H1 (cell line): ENCODE data around the gene SERTAD2. TPM values are rescaled to one million over a fixed set of nuclear protein-coding genes. Genes with fewer than 3 reads are reported as not detected.

Experiments
- CTCF ChIA-PET: fragments of 300-600 bp; sonication (Branson Sonifier 250); formaldehyde crosslinking; loops from one replicate; lab custom pipeline; 2021; ENCODE audit not compliant: partially characterized antibody; lab: Charles Lee
- POLR2A ChIA-PET: fragments of 300-600 bp; sonication (Branson Sonifier 250); formaldehyde crosslinking; loops from one replicate; lab custom pipeline; 2021; ENCODE audit warnings: inconsistent platforms; ENCODE audit not compliant: partially characterized antibody; lab: Charles Lee
- DNase-seq, 2 experiments: peaks; one replicate each; pipeline versions ENCODE4 v3.0.0 to v3.0.0-alpha.2; 2010 to 2022; ENCODE audit warnings: low spot score in 2 of 2, low read depth in 1 of 2, mixed read lengths in 1 of 2
- FAIRE-seq: peaks from 2 replicates; lab custom pipeline; 2011; peaks lifted over from hg19 to GRCh38; lab: Jason Lieb, UNC
- H2AFZ ChIP-seq: 2 replicates; pipeline ENCODE4 v1.8.1; 2012; ENCODE audit warnings: low read length, inconsistent platforms
- H2AK5ac ChIP-seq: 2 replicates; pipeline ENCODE4 v1.6.1; 2013; ENCODE audit warnings: low read depth, low read length
- H2BK120ac ChIP-seq: replicated peaks from 2 replicates; pipeline ENCODE3; 2013; ENCODE audit warnings: low read depth, low read length, inconsistent platforms
- H2BK12ac ChIP-seq: 2 replicates; pipeline ENCODE4 v1.6.1; 2013; ENCODE audit warnings: low read depth, low read length
- H2BK15ac ChIP-seq: 2 replicates; pipeline ENCODE4 v1.6.1; 2013; ENCODE audit warnings: low read length
- H2BK20ac ChIP-seq: 2 replicates; pipeline ENCODE4 v1.6.1; 2013; ENCODE audit warnings: low read length
- H2BK5ac ChIP-seq: 2 replicates; pipeline ENCODE4 v1.6.1; 2013; ENCODE audit warnings: low read depth, low read length
- H3K14ac ChIP-seq: 2 replicates; pipeline ENCODE4 v1.6.1; 2013; ENCODE audit warnings: inconsistent platforms; ENCODE audit not compliant: insufficient read length
- H3K18ac ChIP-seq: 2 replicates; pipeline ENCODE4 v1.6.1; 2013; ENCODE audit warnings: low read length; ENCODE audit errors: extremely low read depth
- H3K23ac ChIP-seq: 2 replicates; pipeline ENCODE4 v1.6.1; 2013; ENCODE audit warnings: inconsistent platforms; ENCODE audit not compliant: insufficient read length
- H3K23me2 ChIP-seq: 2 replicates; pipeline ENCODE4 v1.6.1; 2013; ENCODE audit warnings: low read depth, low read length
- H3K27ac ChIP-seq: 2 replicates; pipeline ENCODE4 v1.6.1; 2011; ENCODE audit warnings: low read depth, low read length, inconsistent platforms
- H3K27me3 ChIP-seq, 4 experiments: replicated peaks in 1 of 4; 1 replicate in 1 of 4; 2 replicates in 3 of 4; pipeline versions ENCODE4 v1.6.1 to v1.8.1; 2011 to 2013; ENCODE audit warnings: low read length in 3 of 4, mild to moderate bottlenecking in 3 of 4, inconsistent platforms in 2 of 4, mixed read lengths in 2 of 4, moderate library complexity in 1 of 4; ENCODE audit not compliant: control insufficient read depth in 3 of 4, insufficient read depth in 3 of 4; ENCODE audit errors: extremely low read depth in 1 of 4
- H3K36me3 ChIP-seq, 4 experiments: 2 replicates each; pipeline versions ENCODE4 v1.6.1 to v1.8.1; 2011 to 2013; ENCODE audit warnings: mild to moderate bottlenecking in 4 of 4, low read length in 3 of 4, moderate library complexity in 2 of 4, control low read depth in 1 of 4, inconsistent platforms in 1 of 4; ENCODE audit not compliant: insufficient read depth in 4 of 4, control insufficient read depth in 2 of 4
- H3K4ac ChIP-seq: replicated peaks from 2 replicates; pipeline ENCODE3; 2013; ENCODE audit warnings: low read length, low read depth, mixed read lengths, inconsistent platforms; ENCODE audit not compliant: insufficient read length
- H3K4me1 ChIP-seq, 4 experiments: replicated peaks in 1 of 4; 1 replicate in 1 of 4; 2 replicates in 3 of 4; pipeline versions ENCODE4 v1.6.1 to v1.8.1; 2011 to 2013; ENCODE audit warnings: low read length in 3 of 4, inconsistent platforms in 2 of 4, mixed read lengths in 1 of 4; ENCODE audit not compliant: insufficient read depth in 4 of 4, control insufficient read depth in 3 of 4
- H3K4me2 ChIP-seq, 2 experiments: 2 replicates each; pipeline versions ENCODE4 v1.6.1 to v1.8.1; 2011 to 2013; ENCODE audit warnings: low read depth in 2 of 2, low read length in 2 of 2, control low read depth in 1 of 2, inconsistent platforms in 1 of 2, mild to moderate bottlenecking in 1 of 2; ENCODE audit not compliant: insufficient read depth in 1 of 2
- H3K4me3 ChIP-seq, 4 experiments: fragments of 200-600, 300-600 bp in 1 of 4; sonication (generic), shearing (Covaris generic), sonication (Bioruptor Twin) in 1 of 4; 2 replicates each; pipeline versions ENCODE4 v1.5.1 to v1.8.1; 2011 to 2016; ENCODE audit warnings: low read length in 4 of 4, low read depth in 3 of 4, control low read depth in 2 of 4, inconsistent platforms in 2 of 4, mild to moderate bottlenecking in 2 of 4, mixed read lengths in 1 of 4, moderate library complexity in 1 of 4; ENCODE audit not compliant: insufficient read depth in 2 of 4; ENCODE audit errors: extremely low read depth in 1 of 4
- H3K56ac ChIP-seq: replicated peaks from 2 replicates; pipeline ENCODE3; 2013; ENCODE audit warnings: low read depth, mild to moderate bottlenecking, mixed read lengths, low read length, inconsistent platforms; ENCODE audit not compliant: insufficient read length
- H3K79me1 ChIP-seq: 2 replicates; pipeline ENCODE4 v1.6.1; 2013; ENCODE audit warnings: low read depth, low read length, control low read depth
- H3K79me2 ChIP-seq, 2 experiments: 2 replicates each; pipeline versions ENCODE4 v1.6.1 to v1.8.1; 2012 to 2013; ENCODE audit warnings: low read length in 2 of 2, mild to moderate bottlenecking in 2 of 2, inconsistent platforms in 1 of 2; ENCODE audit not compliant: insufficient read depth in 2 of 2, control insufficient read depth in 1 of 2
- H3K9ac ChIP-seq, 4 experiments: replicated peaks in 1 of 4; 1 replicate in 1 of 4; 2 replicates in 3 of 4; pipeline versions ENCODE4 v1.6.1 to v1.8.1; 2011 to 2013; ENCODE audit warnings: low read depth in 3 of 4, low read length in 3 of 4, control low read depth in 2 of 4, mild to moderate bottlenecking in 2 of 4, moderate library complexity in 2 of 4, inconsistent platforms in 1 of 4; ENCODE audit errors: extremely low read depth in 1 of 4
- H3K9me3 ChIP-seq, 2 experiments: 2 replicates each; pipeline versions ENCODE4 v1.6.1 to v1.8.1; 2012 to 2013; ENCODE audit warnings: mild to moderate bottlenecking in 2 of 2, moderate library complexity in 2 of 2, control low read depth in 1 of 2, inconsistent platforms in 1 of 2, low read depth in 1 of 2, low read length in 1 of 2, mixed read lengths in 1 of 2; ENCODE audit not compliant: insufficient read depth in 2 of 2
- H4K20me1 ChIP-seq, 2 experiments: replicated peaks in 1 of 2; 2 replicates each; pipeline versions ENCODE3 to v1.8.1; 2011 to 2013; ENCODE audit warnings: inconsistent platforms in 2 of 2, low read length in 2 of 2, mild to moderate bottlenecking in 1 of 2; ENCODE audit not compliant: insufficient read depth in 2 of 2, control insufficient read depth in 1 of 2
- H4K5ac ChIP-seq: 2 replicates; pipeline ENCODE4 v1.6.1; 2013; ENCODE audit warnings: low read length, low read depth, mixed read lengths, inconsistent platforms; ENCODE audit not compliant: insufficient read length
- H4K8ac ChIP-seq: 2 replicates; pipeline ENCODE4 v1.8.0; 2013; ENCODE audit warnings: mild to moderate bottlenecking, moderate library complexity, low read length, inconsistent platforms; ENCODE audit not compliant: insufficient read depth; ENCODE audit errors: extremely low read depth
- H4K91ac ChIP-seq: replicated peaks from 2 replicates; pipeline ENCODE3; 2013; ENCODE audit warnings: low read length, mixed read lengths, inconsistent platforms; ENCODE audit not compliant: insufficient read length
- RAD21 ChIP-seq, 2 experiments: IDR thresholded peaks in 1 of 2; conservative IDR thresholded peaks in 1 of 2; 2 replicates each; pipeline ENCODE4 v1.6.1; 2011; ENCODE audit warnings: low read depth in 2 of 2, low read length in 2 of 2, improper control_type of control experiment in 1 of 2, inconsistent platforms in 1 of 2, mild to moderate bottlenecking in 1 of 2, moderate library complexity in 1 of 2
- SP1 ChIP-seq: IDR thresholded peaks from 2 replicates; pipeline ENCODE4 v1.6.1; 2011; ENCODE audit warnings: low read depth, low read length
- WGBS, 2 experiments: shearing (Covaris generic) in 1 of 2; methylation state at CpG; one replicate each; pipeline versions ENCODE4 v1.1.6 to v1.1.7; 2013 to 2015; ENCODE audit warnings: low lambda C conversion rate in 2 of 2, mixed read lengths in 2 of 2, inconsistent platforms in 1 of 2, low coverage in 1 of 2, missing lambda C conversion rate in 1 of 2; ENCODE audit not compliant: insufficient replicate concordance in 2 of 2, insufficient coverage in 1 of 2, insufficient read length in 1 of 2; ENCODE audit errors: extremely low coverage in 1 of 2, missing lambda C conversion rate in 1 of 2; 5-methylcytosine and 5-hydroxymethylcytosine counted together
- polyA plus RNA-seq, 7 experiments: library from polyadenylated mRNA; depleted of rRNA in 3 of 7; stranded (reverse) in 5 of 7; unstranded in 2 of 7; fragments of >200 nt in 5 of 7; fragments of 200-250 nt in 2 of 7; gene quantifications; 1 replicate in 5 of 7; 2 replicates in 1 of 7; 4 replicates in 1 of 7; pipeline versions ENCODE4 v1.2.1 to v1.2.3, GENCODE V29; 2011 to 2013; ENCODE audit warnings: missing spikeins in 2 of 7, mixed read lengths in 2 of 7
- total RNA-seq: library from RNA; stranded (reverse); fragmentation: NEBNext Ultra II Directional; extraction: Animal tissue kit (Norgen Biotek cat#: 25700); gene quantifications from 2 replicates; pipeline ENCODE4 v1.2.1, GENCODE V29; 2021
- TF ChIP-seq, protein P1 (sequence below), 3 experiments: IDR thresholded peaks; 1 replicate in 2 of 3; 2 replicates in 1 of 3; pipeline versions ENCODE4 v1.5.1 to v1.6.1; 2011; ENCODE audit warnings: low read length in 3 of 3, mild to moderate bottlenecking in 3 of 3, inconsistent platforms in 2 of 3, low read depth in 1 of 3, moderate library complexity in 1 of 3; ENCODE audit not compliant: insufficient read depth in 1 of 3; ENCODE audit errors: control extremely low read depth in 1 of 3

The SERTAD2 gene
- total and polyA plus RNA-seq, 2 of the 8 experiments (the other 6 are each of a cell fraction or from before 2014, with no cell fraction given): 2.9 to 4.5 TPM

DNA sequence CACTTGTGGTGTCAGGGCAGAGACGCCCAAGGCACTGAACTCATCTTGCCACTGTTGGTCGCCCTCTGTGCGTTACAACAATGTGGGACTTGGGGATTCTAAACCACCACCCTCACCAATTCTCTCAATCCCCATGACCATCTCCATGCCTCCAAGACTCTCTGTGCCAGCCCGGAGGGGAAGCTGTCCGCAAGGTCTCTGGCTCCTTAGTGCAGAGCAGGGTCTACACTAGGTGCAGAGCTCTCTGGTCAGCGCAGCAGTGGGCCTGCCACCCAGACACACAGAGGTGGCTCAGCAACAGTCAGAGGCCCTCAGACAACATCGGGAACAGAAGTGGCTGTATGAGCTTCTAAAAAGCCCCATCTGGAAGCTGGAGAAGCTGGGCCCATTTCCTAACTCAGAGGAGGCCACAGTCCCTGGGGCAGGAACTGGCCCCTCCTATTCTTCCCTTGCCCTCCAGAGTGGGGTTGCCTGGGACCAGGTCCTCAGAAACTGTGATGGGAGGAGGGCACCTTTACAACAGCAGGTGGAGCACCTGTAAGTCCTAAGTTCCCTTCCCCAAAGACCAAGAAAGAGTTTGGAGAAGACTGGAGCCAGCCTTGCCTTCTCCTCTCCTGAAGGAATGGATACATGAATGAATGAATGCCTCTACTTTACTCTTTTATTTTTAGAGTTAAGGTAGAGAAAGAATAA is 37.7 kb downstream of the SERTAD2 start:
- TF ChIP-seq SP1: no peak
- peak in 1 of 2 experiments; percentile 20; a peak in 1 of 4 replicates for TF ChIP-seq RAD21 (IDR thresholded peaks at IDR 0.05 in 1 of 2, conservative IDR thresholded peaks at IDR 0.05 in 1 of 2; ENCODE audit: low read depth in 2 of 2, low read length in 2 of 2)
- TF ChIP-seq, protein P1, sequence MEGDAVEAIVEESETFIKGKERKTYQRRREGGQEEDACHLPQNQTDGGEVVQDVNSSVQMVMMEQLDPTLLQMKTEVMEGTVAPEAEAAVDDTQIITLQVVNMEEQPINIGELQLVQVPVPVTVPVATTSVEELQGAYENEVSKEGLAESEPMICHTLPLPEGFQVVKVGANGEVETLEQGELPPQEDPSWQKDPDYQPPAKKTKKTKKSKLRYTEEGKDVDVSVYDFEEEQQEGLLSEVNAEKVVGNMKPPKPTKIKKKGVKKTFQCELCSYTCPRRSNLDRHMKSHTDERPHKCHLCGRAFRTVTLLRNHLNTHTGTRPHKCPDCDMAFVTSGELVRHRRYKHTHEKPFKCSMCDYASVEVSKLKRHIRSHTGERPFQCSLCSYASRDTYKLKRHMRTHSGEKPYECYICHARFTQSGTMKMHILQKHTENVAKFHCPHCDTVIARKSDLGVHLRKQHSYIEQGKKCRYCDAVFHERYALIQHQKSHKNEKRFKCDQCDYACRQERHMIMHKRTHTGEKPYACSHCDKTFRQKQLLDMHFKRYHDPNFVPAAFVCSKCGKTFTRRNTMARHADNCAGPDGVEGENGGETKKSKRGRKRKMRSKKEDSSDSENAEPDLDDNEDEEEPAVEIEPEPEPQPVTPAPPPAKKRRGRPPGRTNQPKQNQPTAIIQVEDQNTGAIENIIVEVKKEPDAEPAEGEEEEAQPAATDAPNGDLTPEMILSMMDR (IDR thresholded peaks at IDR 0.05; ENCODE audit: control extremely low read depth in 1 of 3, insufficient read depth in 1 of 3, low read depth in 1 of 3, low read length in 3 of 3): peak in 1 of 3 experiments; percentile 4; a peak in 1 of 4 replicates
- TF ChIP-seq, all 59 proteins: peak for 2
- no peaks in the 10 kb centered on the region; a peak in 1 of 7 replicates for H3K27me3 ChIP-seq
- no peaks in the 10 kb centered on the region for H4K20me1 ChIP-seq
- no peak overlapping the region for H3K18ac ChIP-seq
- H2BK120ac ChIP-seq: no peak overlapping the region
- CTCF ChIA-PET: interaction anchor here (0.6 to 23.0 kb wide), 15 partner anchors 8 to 530 kb away, joined by 3 to 389 read pairs (median 4); partner anchors contain the start of gene CEP68
- H2BK15ac ChIP-seq: no peak overlapping the region
- H3K23me2 ChIP-seq: no peaks in the 10 kb centered on the region; the same call in 1 of the 2 replicates
- H2BK5ac ChIP-seq: no peak overlapping the region
- WGBS, 2 experiments: 91% methylated on average over 7 of the region's 7 CpGs; no CpG with 5 or more reads in 1 of the 2 experiments
- H4K91ac ChIP-seq: no peak overlapping the region
- no peak overlapping the region for H3K9ac ChIP-seq
- 0 out of 2 replicates have a peak overlapping the region, but pooled peaks have one; percentile 11 for H4K8ac ChIP-seq
- DNase-seq (no peak), FAIRE-seq (no peak)
- no peaks in the 10 kb centered on the region for H3K9me3 ChIP-seq
- no peak overlapping the region for H2AFZ ChIP-seq
- peaks cover 0 to 16% (median 4%) of the 10 kb centered on the region in 4 experiments; a peak in 4 of 7 replicates for H3K4me1 ChIP-seq
- H3K23ac ChIP-seq: no peak overlapping the region
- H4K5ac ChIP-seq: no peak overlapping the region
- H3K79me1 ChIP-seq: no peaks in the 10 kb centered on the region
- no peak overlapping the region for H2BK12ac ChIP-seq
- H3K79me2 ChIP-seq: no peaks in the 10 kb centered on the region
- H3K27ac ChIP-seq: no peak overlapping the region
- H2AK5ac ChIP-seq: no peak overlapping the region
- POLR2A ChIA-PET: interaction anchor here (0.5 to 0.6 kb wide), 2 partner anchors 261 to 624 kb away, joined by 3 read pairs; no protein-coding TSS in a partner anchor
- H3K4me2 ChIP-seq: no peak overlapping the region
- H3K36me3 ChIP-seq: no peaks in the 10 kb centered on the region
- H3K56ac ChIP-seq: no peak overlapping the region
- H3K14ac ChIP-seq: no peak overlapping the region
- no peak overlapping the region for H3K4ac ChIP-seq
- 0 out of 2 replicates have a peak overlapping the region, but pooled peaks have one; percentile 16 for H2BK20ac ChIP-seq
- no peak overlapping the region for H3K4me3 ChIP-seq
